Tibial nerve (tissue), 4 donors: ENCODE data around the gene PHKA1.

Experiments
- CTCF ChIP-seq, 5 experiments: fragments of 200-600 bp in 3 of 5; fragments of 450-650 bp in 2 of 5; sonication (generic) in 3 of 5; IDR thresholded peaks; one replicate each; pipeline ENCODE4 v1.5.1; 2016 to 2019; ENCODE audit warnings: antibody characterized with exemption in 5 of 5, mild to moderate bottlenecking in 3 of 5, moderate library complexity in 2 of 5
- EP300 ChIP-seq, 2 donors: sonication (generic); formaldehyde crosslinking; IDR thresholded peaks; one replicate each; pipeline ENCODE4 v1.6.1; 2017; ENCODE audit warnings: antibody characterized with exemption in 2 of 2, mild to moderate bottlenecking in 1 of 2
- POLR2A ChIP-seq, 2 donors: fragments of 450-650 bp; IDR thresholded peaks; one replicate each; pipeline ENCODE4 v1.6.1; 2017; ENCODE audit warnings: antibody characterized with exemption in 2 of 2, mild to moderate bottlenecking in 2 of 2, moderate library complexity in 2 of 2

GRCh38 chrX:72641611-72642010 lies 72.5 kb downstream of the PHKA1 start:
- TF ChIP-seq CTCF (IDR thresholded peaks at IDR 0.05) = no peak
- no peak for TF ChIP-seq POLR2A (IDR thresholded peaks at IDR 0.05)
- no peak for TF ChIP-seq EP300 (IDR thresholded peaks at IDR 0.05)
